H1 (cell line): Measurements from ENCODE around the gene PPP1CC. TPM values are rescaled to one million over a fixed set of nuclear protein-coding genes. Genes with fewer than 3 reads are reported as not detected.

Source experiments
- CTCF ChIA-PET: fragments of 300-600 bp; sonication (Branson Sonifier 250); formaldehyde crosslinking; loops from one replicate; lab custom pipeline; 2021; ENCODE audit not compliant: partially characterized antibody; lab: Charles Lee
- POLR2A ChIA-PET: fragments of 300-600 bp; sonication (Branson Sonifier 250); formaldehyde crosslinking; loops from one replicate; lab custom pipeline; 2021; ENCODE audit warnings: inconsistent platforms; ENCODE audit not compliant: partially characterized antibody; lab: Charles Lee
- DNase-seq, 2 experiments: peaks; one replicate each; pipeline versions ENCODE4 v3.0.0 to v3.0.0-alpha.2; 2010 to 2022; ENCODE audit warnings: low spot score in 2 of 2, low read depth in 1 of 2, mixed read lengths in 1 of 2
- FAIRE-seq: peaks from 2 replicates; lab custom pipeline; 2011; peaks lifted over from hg19 to GRCh38; lab: Jason Lieb, UNC
- H2AFZ ChIP-seq: 2 replicates; pipeline ENCODE4 v1.8.1; 2012; ENCODE audit warnings: low read length, inconsistent platforms
- H2AK5ac ChIP-seq: 2 replicates; pipeline ENCODE4 v1.6.1; 2013; ENCODE audit warnings: low read depth, low read length
- H2BK120ac ChIP-seq: replicated peaks from 2 replicates; pipeline ENCODE3; 2013; ENCODE audit warnings: low read depth, low read length, inconsistent platforms
- H2BK12ac ChIP-seq: 2 replicates; pipeline ENCODE4 v1.6.1; 2013; ENCODE audit warnings: low read depth, low read length
- H2BK15ac ChIP-seq: 2 replicates; pipeline ENCODE4 v1.6.1; 2013; ENCODE audit warnings: low read length
- H2BK20ac ChIP-seq: 2 replicates; pipeline ENCODE4 v1.6.1; 2013; ENCODE audit warnings: low read length
- H2BK5ac ChIP-seq: 2 replicates; pipeline ENCODE4 v1.6.1; 2013; ENCODE audit warnings: low read depth, low read length
- H3K14ac ChIP-seq: 2 replicates; pipeline ENCODE4 v1.6.1; 2013; ENCODE audit warnings: inconsistent platforms; ENCODE audit not compliant: insufficient read length
- H3K18ac ChIP-seq: 2 replicates; pipeline ENCODE4 v1.6.1; 2013; ENCODE audit warnings: low read length; ENCODE audit errors: extremely low read depth
- H3K23ac ChIP-seq: 2 replicates; pipeline ENCODE4 v1.6.1; 2013; ENCODE audit warnings: inconsistent platforms; ENCODE audit not compliant: insufficient read length
- H3K23me2 ChIP-seq: 2 replicates; pipeline ENCODE4 v1.6.1; 2013; ENCODE audit warnings: low read depth, low read length
- H3K27ac ChIP-seq: 2 replicates; pipeline ENCODE4 v1.6.1; 2011; ENCODE audit warnings: low read depth, low read length, inconsistent platforms
- H3K27me3 ChIP-seq, 4 experiments: replicated peaks in 1 of 4; 1 replicate in 1 of 4; 2 replicates in 3 of 4; pipeline versions ENCODE4 v1.6.1 to v1.8.1; 2011 to 2013; ENCODE audit warnings: low read length in 3 of 4, mild to moderate bottlenecking in 3 of 4, inconsistent platforms in 2 of 4, mixed read lengths in 2 of 4, moderate library complexity in 1 of 4; ENCODE audit not compliant: control insufficient read depth in 3 of 4, insufficient read depth in 3 of 4; ENCODE audit errors: extremely low read depth in 1 of 4
- H3K36me3 ChIP-seq, 4 experiments: 2 replicates each; pipeline versions ENCODE4 v1.6.1 to v1.8.1; 2011 to 2013; ENCODE audit warnings: mild to moderate bottlenecking in 4 of 4, low read length in 3 of 4, moderate library complexity in 2 of 4, control low read depth in 1 of 4, inconsistent platforms in 1 of 4; ENCODE audit not compliant: insufficient read depth in 4 of 4, control insufficient read depth in 2 of 4
- H3K4ac ChIP-seq: replicated peaks from 2 replicates; pipeline ENCODE3; 2013; ENCODE audit warnings: low read length, low read depth, mixed read lengths, inconsistent platforms; ENCODE audit not compliant: insufficient read length
- H3K4me1 ChIP-seq, 4 experiments: replicated peaks in 1 of 4; 1 replicate in 1 of 4; 2 replicates in 3 of 4; pipeline versions ENCODE4 v1.6.1 to v1.8.1; 2011 to 2013; ENCODE audit warnings: low read length in 3 of 4, inconsistent platforms in 2 of 4, mixed read lengths in 1 of 4; ENCODE audit not compliant: insufficient read depth in 4 of 4, control insufficient read depth in 3 of 4
- H3K4me2 ChIP-seq, 2 experiments: 2 replicates each; pipeline versions ENCODE4 v1.6.1 to v1.8.1; 2011 to 2013; ENCODE audit warnings: low read depth in 2 of 2, low read length in 2 of 2, control low read depth in 1 of 2, inconsistent platforms in 1 of 2, mild to moderate bottlenecking in 1 of 2; ENCODE audit not compliant: insufficient read depth in 1 of 2
- H3K4me3 ChIP-seq, 4 experiments: fragments of 200-600, 300-600 bp in 1 of 4; sonication (generic), shearing (Covaris generic), sonication (Bioruptor Twin) in 1 of 4; 2 replicates each; pipeline versions ENCODE4 v1.5.1 to v1.8.1; 2011 to 2016; ENCODE audit warnings: low read length in 4 of 4, low read depth in 3 of 4, control low read depth in 2 of 4, inconsistent platforms in 2 of 4, mild to moderate bottlenecking in 2 of 4, mixed read lengths in 1 of 4, moderate library complexity in 1 of 4; ENCODE audit not compliant: insufficient read depth in 2 of 4; ENCODE audit errors: extremely low read depth in 1 of 4
- H3K56ac ChIP-seq: replicated peaks from 2 replicates; pipeline ENCODE3; 2013; ENCODE audit warnings: low read depth, mild to moderate bottlenecking, mixed read lengths, low read length, inconsistent platforms; ENCODE audit not compliant: insufficient read length
- H3K79me1 ChIP-seq: 2 replicates; pipeline ENCODE4 v1.6.1; 2013; ENCODE audit warnings: low read depth, low read length, control low read depth
- H3K79me2 ChIP-seq, 2 experiments: 2 replicates each; pipeline versions ENCODE4 v1.6.1 to v1.8.1; 2012 to 2013; ENCODE audit warnings: low read length in 2 of 2, mild to moderate bottlenecking in 2 of 2, inconsistent platforms in 1 of 2; ENCODE audit not compliant: insufficient read depth in 2 of 2, control insufficient read depth in 1 of 2
- H3K9ac ChIP-seq, 4 experiments: replicated peaks in 1 of 4; 1 replicate in 1 of 4; 2 replicates in 3 of 4; pipeline versions ENCODE4 v1.6.1 to v1.8.1; 2011 to 2013; ENCODE audit warnings: low read depth in 3 of 4, low read length in 3 of 4, control low read depth in 2 of 4, mild to moderate bottlenecking in 2 of 4, moderate library complexity in 2 of 4, inconsistent platforms in 1 of 4; ENCODE audit errors: extremely low read depth in 1 of 4
- H3K9me3 ChIP-seq, 2 experiments: 2 replicates each; pipeline versions ENCODE4 v1.6.1 to v1.8.1; 2012 to 2013; ENCODE audit warnings: mild to moderate bottlenecking in 2 of 2, moderate library complexity in 2 of 2, control low read depth in 1 of 2, inconsistent platforms in 1 of 2, low read depth in 1 of 2, low read length in 1 of 2, mixed read lengths in 1 of 2; ENCODE audit not compliant: insufficient read depth in 2 of 2
- H4K20me1 ChIP-seq, 2 experiments: replicated peaks in 1 of 2; 2 replicates each; pipeline versions ENCODE3 to v1.8.1; 2011 to 2013; ENCODE audit warnings: inconsistent platforms in 2 of 2, low read length in 2 of 2, mild to moderate bottlenecking in 1 of 2; ENCODE audit not compliant: insufficient read depth in 2 of 2, control insufficient read depth in 1 of 2
- H4K5ac ChIP-seq: 2 replicates; pipeline ENCODE4 v1.6.1; 2013; ENCODE audit warnings: low read length, low read depth, mixed read lengths, inconsistent platforms; ENCODE audit not compliant: insufficient read length
- H4K8ac ChIP-seq: 2 replicates; pipeline ENCODE4 v1.8.0; 2013; ENCODE audit warnings: mild to moderate bottlenecking, moderate library complexity, low read length, inconsistent platforms; ENCODE audit not compliant: insufficient read depth; ENCODE audit errors: extremely low read depth
- H4K91ac ChIP-seq: replicated peaks from 2 replicates; pipeline ENCODE3; 2013; ENCODE audit warnings: low read length, mixed read lengths, inconsistent platforms; ENCODE audit not compliant: insufficient read length
- BACH1 ChIP-seq: IDR thresholded peaks from 2 replicates; pipeline ENCODE4 v1.6.1; 2012; ENCODE audit warnings: low read length, improper control_type of control experiment
- BRCA1 ChIP-seq: IDR thresholded peaks from 2 replicates; pipeline ENCODE4 v1.6.1; 2012; ENCODE audit warnings: low read depth, low read length, improper control_type of control experiment
- EGR1 ChIP-seq: IDR thresholded peaks from 2 replicates; pipeline ENCODE4 v1.6.1; 2011; ENCODE audit warnings: low read depth, low read length, borderline replicate concordance
- GTF2F1 ChIP-seq: IDR thresholded peaks from 2 replicates; pipeline ENCODE4 v1.6.1; 2012; ENCODE audit warnings: low read depth, low read length, improper control_type of control experiment, borderline replicate concordance
- HDAC2 ChIP-seq, 2 experiments: fragments of 300-600 bp in 1 of 2; sonication (generic) in 1 of 2; IDR thresholded peaks; 2 replicates each; pipeline ENCODE4 v1.6.1; 2011 to 2012; ENCODE audit warnings: low read depth in 2 of 2, low read length in 2 of 2, mild to moderate bottlenecking in 2 of 2, moderate library complexity in 2 of 2, borderline replicate concordance in 1 of 2, inconsistent platforms in 1 of 2
- KDM5A ChIP-seq: fragments of 200-600 bp; IDR thresholded peaks from 2 replicates; pipeline ENCODE4 v1.7.1; 2012; ENCODE audit warnings: mild to moderate bottlenecking, low read length, inconsistent platforms, mixed read lengths
- NRF1 ChIP-seq: IDR thresholded peaks from 2 replicates; pipeline ENCODE4 v1.6.1; 2011; ENCODE audit warnings: mild to moderate bottlenecking, low read depth, low read length, improper control_type of control experiment
- POLR2A ChIP-seq, 2 experiments: IDR thresholded peaks; 1 replicate in 1 of 2; 2 replicates in 1 of 2; pipeline ENCODE4 v1.6.1; 2011; ENCODE audit warnings: low read depth in 2 of 2, low read length in 2 of 2, mild to moderate bottlenecking in 2 of 2; ENCODE audit errors: control extremely low read depth in 1 of 2
- RFX5 ChIP-seq: IDR thresholded peaks from 2 replicates; pipeline ENCODE4 v1.6.1; 2011; ENCODE audit warnings: low read depth, low read length, improper control_type of control experiment, borderline replicate concordance
- SIN3A ChIP-seq, 2 experiments: IDR thresholded peaks in 1 of 2; conservative IDR thresholded peaks in 1 of 2; 2 replicates each; pipeline ENCODE4 v1.6.1; 2011 to 2012; ENCODE audit warnings: low read length in 2 of 2, improper control_type of control experiment in 1 of 2, low read depth in 1 of 2, mild to moderate bottlenecking in 1 of 2
- SRF ChIP-seq: IDR thresholded peaks from 2 replicates; pipeline ENCODE4 v1.6.1; 2011; ENCODE audit warnings: mild to moderate bottlenecking, low read depth, low read length, moderate library complexity
- TAF1 ChIP-seq: IDR thresholded peaks from 2 replicates; pipeline ENCODE4 v1.6.1; 2011; ENCODE audit warnings: mild to moderate bottlenecking, low read depth, low read length
- TAF7 ChIP-seq: optimal IDR thresholded peaks from 2 replicates; pipeline ENCODE3; 2011; ENCODE audit warnings: low read depth, mild to moderate bottlenecking, inconsistent platforms, low read length, moderate library complexity, borderline replicate concordance
- WGBS, 2 experiments: shearing (Covaris generic) in 1 of 2; methylation state at CpG; one replicate each; pipeline versions ENCODE4 v1.1.6 to v1.1.7; 2013 to 2015; ENCODE audit warnings: low lambda C conversion rate in 2 of 2, mixed read lengths in 2 of 2, inconsistent platforms in 1 of 2, low coverage in 1 of 2, missing lambda C conversion rate in 1 of 2; ENCODE audit not compliant: insufficient replicate concordance in 2 of 2, insufficient coverage in 1 of 2, insufficient read length in 1 of 2; ENCODE audit errors: extremely low coverage in 1 of 2, missing lambda C conversion rate in 1 of 2; 5-methylcytosine and 5-hydroxymethylcytosine counted together
- polyA plus RNA-seq, 7 experiments: library from polyadenylated mRNA; depleted of rRNA in 3 of 7; stranded (reverse) in 5 of 7; unstranded in 2 of 7; fragments of >200 nt in 5 of 7; fragments of 200-250 nt in 2 of 7; gene quantifications; 1 replicate in 5 of 7; 2 replicates in 1 of 7; 4 replicates in 1 of 7; pipeline versions ENCODE4 v1.2.1 to v1.2.3, GENCODE V29; 2011 to 2013; ENCODE audit warnings: missing spikeins in 2 of 7, mixed read lengths in 2 of 7
- total RNA-seq: library from RNA; stranded (reverse); fragmentation: NEBNext Ultra II Directional; extraction: Animal tissue kit (Norgen Biotek cat#: 25700); gene quantifications from 2 replicates; pipeline ENCODE4 v1.2.1, GENCODE V29; 2021
- TF ChIP-seq, protein P1 (sequence below): IDR thresholded peaks from 2 replicates; pipeline ENCODE4 v1.6.1; 2011; ENCODE audit warnings: low read depth, mild to moderate bottlenecking, low read length; ENCODE audit not compliant: insufficient read depth

PPP1CC gene
- total and polyA plus RNA-seq, 2 of the 8 experiments (the other 6 are each of a cell fraction or from before 2014, with no cell fraction given) = 193 to 350 TPM

DNA sequence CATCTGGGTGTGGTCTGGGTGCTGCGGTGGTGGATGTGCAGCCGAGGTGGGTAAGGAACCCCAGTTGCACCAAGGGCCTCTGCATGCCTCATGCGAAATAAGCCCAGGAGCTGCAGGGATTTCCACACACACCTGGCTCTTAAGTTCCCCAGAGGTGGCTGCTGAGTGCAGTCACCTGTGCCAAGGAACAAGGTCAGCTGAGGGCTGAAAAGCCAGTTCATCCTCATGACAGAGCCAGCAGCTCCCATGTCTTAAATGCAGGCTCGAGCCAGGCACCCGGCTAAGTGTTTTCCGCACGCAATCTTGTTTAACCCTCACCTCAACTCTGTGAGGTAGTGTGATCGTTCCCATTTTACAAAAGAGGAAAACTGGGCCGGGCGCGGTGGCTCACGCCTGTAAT lies 63.5 kb downstream of the PPP1CC start:
- H2BK20ac ChIP-seq = no peak overlapping the region
- H3K79me2 ChIP-seq = no peaks in the 10 kb centered on the region
- H3K4me3 ChIP-seq = no peak overlapping the region
- H3K9ac ChIP-seq = no peak overlapping the region
- H3K18ac ChIP-seq = no peak overlapping the region
- no peak overlapping the region for H3K27ac ChIP-seq
- H3K56ac ChIP-seq = no peak overlapping the region
- DNase-seq (no peak), FAIRE-seq (no peak)
- no peaks in the 10 kb centered on the region for H3K4me1 ChIP-seq
- no peaks in the 10 kb centered on the region for H4K20me1 ChIP-seq
- no peak overlapping the region for H3K4ac ChIP-seq
- H3K79me1 ChIP-seq = no peaks in the 10 kb centered on the region; the same call in 1 of the 2 replicates
- H4K8ac ChIP-seq = no peak overlapping the region
- H3K23me2 ChIP-seq = 0 out of 2 replicates have a peak, but pooled peaks cover 2% of the 10 kb centered on the region
- H3K9me3 ChIP-seq = no peaks in the 10 kb centered on the region
- CTCF ChIA-PET = interaction anchor here (0.6 to 1.4 kb wide), 5 partner anchors 11 to 120 kb away, joined by 3 to 5 read pairs (median 4); no protein-coding TSS in a partner anchor
- 90% methylated on average over 12 of the region's 12 CpGs; no CpG with 5 or more reads in 1 of the 2 experiments for WGBS, 2 experiments
- no peak overlapping the region for H2BK15ac ChIP-seq
- no peak overlapping the region for H2BK5ac ChIP-seq
- POLR2A ChIA-PET = interaction anchor here (0.7 to 1.1 kb wide), 2 partner anchors 10 to 38 kb away, joined by 3 to 4 read pairs; partner anchors contain the start of gene HVCN1
- H3K36me3 ChIP-seq = no peaks in the 10 kb centered on the region
- no peak overlapping the region for H2BK12ac ChIP-seq
- no peak overlapping the region for H4K5ac ChIP-seq
- no peak overlapping the region for H2AFZ ChIP-seq
- no peak overlapping the region for H4K91ac ChIP-seq
- H3K14ac ChIP-seq = no peak overlapping the region
- no peak overlapping the region for H3K4me2 ChIP-seq
- no peak overlapping the region for H2AK5ac ChIP-seq
- H3K27me3 ChIP-seq = no peaks in the 10 kb centered on the region
- no peak overlapping the region for H2BK120ac ChIP-seq
- H3K23ac ChIP-seq = no peak overlapping the region
- no peak for TF ChIP-seq TAF1
- no peak for TF ChIP-seq GTF2F1
- TF ChIP-seq NRF1 = no peak
- no peak for TF ChIP-seq RFX5
- TF ChIP-seq BRCA1 = no peak
- no peak for TF ChIP-seq TAF7
- no peak for TF ChIP-seq POLR2A (IDR thresholded peaks at IDR 0.05; ENCODE audit: control extremely low read depth in 1 of 2, low read depth in 2 of 2, low read length in 2 of 2)
- no peak for TF ChIP-seq SRF
- no peak for TF ChIP-seq SIN3A (conservative IDR thresholded peaks at IDR 0.05 in 1 of 2, IDR thresholded peaks at IDR 0.05 in 1 of 2; ENCODE audit: low read depth in 1 of 2, low read length in 2 of 2)
- TF ChIP-seq HDAC2 (IDR thresholded peaks at IDR 0.05; ENCODE audit: borderline replicate concordance in 1 of 2, low read depth in 2 of 2, low read length in 2 of 2) = no peak
- TF ChIP-seq EGR1 = no peak
- no peak for TF ChIP-seq KDM5A
- TF ChIP-seq BACH1 = no peak
- TF ChIP-seq, protein P1, sequence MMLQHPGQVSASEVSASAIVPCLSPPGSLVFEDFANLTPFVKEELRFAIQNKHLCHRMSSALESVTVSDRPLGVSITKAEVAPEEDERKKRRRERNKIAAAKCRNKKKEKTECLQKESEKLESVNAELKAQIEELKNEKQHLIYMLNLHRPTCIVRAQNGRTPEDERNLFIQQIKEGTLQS = no peak
